Measurements from ENCODE around the gene FN1. TPM values are rescaled to one million over a fixed set of nuclear protein-coding genes. Genes with fewer than 3 reads are reported as not detected.

The FN1 gene
- total RNA-seq, 1 experiment from 2014 or later = 11.1 TPM

GRCh38 chr2:215416656-215417055, 19.2 kb downstream of the FN1 start:
- no peak for DNase-seq (ENCODE audit: low read depth, low spot score)
- H3K27me3 ChIP-seq (ENCODE audit: insufficient read depth, low read length) = peaks cover 4% of the 10 kb centered on the region; the same call in 1 of the 2 replicates
- H3K9me2 ChIP-seq (ENCODE audit: insufficient read depth) = no peaks in the 10 kb centered on the region
- no peak overlapping the region for H3K4me3 ChIP-seq (replicated peaks in 1 of 2; ENCODE audit: low read depth in 1 of 2, low read length in 2 of 2)
- ChIA-PET CTCF (no interaction called here), RAD21 (ENCODE audit: low non-redundant PET in 1 of 2, low total read pairs in 2 of 2, uncharacterized antibody in 2 of 2, unreplicated experiment in 2 of 2) (no interaction called here), POLR2A (no interaction called here)
- no peak overlapping the region for H2AFZ ChIP-seq (ENCODE audit: low read depth, low read length, poor library complexity, severe bottlenecking)
- H3K27ac ChIP-seq (ENCODE audit: low read depth, low read length) = no peak overlapping the region
- no peaks in the 10 kb centered on the region for H3K9me3 ChIP-seq (ENCODE audit: control insufficient read depth in 1 of 2, insufficient read depth in 1 of 2, low read depth in 1 of 2, low read length in 2 of 2)
- H4K20me1 ChIP-seq (ENCODE audit: insufficient read depth) = no peaks in the 10 kb centered on the region
- ATAC-seq = no peak
- no TSS peak for BruUV-seq (replicated peaks)
- H3K36me3 ChIP-seq (ENCODE audit: control insufficient read depth in 1 of 2, insufficient read depth in 2 of 2, low read length in 2 of 2) = no peaks in the 10 kb centered on the region
- no peaks in the 10 kb centered on the region for H3K79me2 ChIP-seq (ENCODE audit: insufficient read depth, low read length)
- TF ChIP-seq ELF1 (IDR thresholded peaks at IDR 0.05; ENCODE audit: borderline replicate concordance, low read depth) (no peak), ATF3 (IDR thresholded peaks at IDR 0.05) (no peak), CTCF (IDR thresholded peaks at IDR 0.05 in 2 of 3, conservative IDR thresholded peaks at IDR 0.05 in 1 of 3; ENCODE audit: borderline replicate concordance in 1 of 3, insufficient read depth in 1 of 3, low read depth in 2 of 3, low read length in 2 of 3) (no peak), CBX3 (IDR thresholded peaks at IDR 0.05; ENCODE audit: low read depth) (no peak), TCF7L2 (IDR thresholded peaks at IDR 0.05; ENCODE audit: borderline replicate concordance, extremely low read depth, insufficient read depth, insufficient read length) (no peak), EGR1 (IDR thresholded peaks at IDR 0.05; ENCODE audit: low read depth) (no peak), ZFX (IDR thresholded peaks at IDR 0.05) (no peak), MAX (IDR thresholded peaks at IDR 0.05) (no peak), SIN3A (IDR thresholded peaks at IDR 0.05; ENCODE audit: low read depth) (no peak), YY1 (IDR thresholded peaks at IDR 0.05; ENCODE audit: extremely low read depth, insufficient replicate concordance, low read depth, low read length) (no peak), ZNF274 (IDR thresholded peaks at IDR 0.05; ENCODE audit: low read depth, low read length) (no peak), FOSL1 (IDR thresholded peaks at IDR 0.05; ENCODE audit: low read depth) (no peak), REST (IDR thresholded peaks at IDR 0.05; ENCODE audit: low read depth) (no peak), ZBTB33 (IDR thresholded peaks at IDR 0.05; ENCODE audit: extremely low read depth, insufficient replicate concordance, low read length) (no peak)
- peaks cover 0 to 6% of the 10 kb centered on the region in 2 experiments; a peak in 2 of 4 replicates for H3K4me1 ChIP-seq (ENCODE audit: control insufficient read depth in 1 of 2, insufficient read depth in 2 of 2, low read length in 2 of 2)
- H3K9ac ChIP-seq (ENCODE audit: low read length) = no peak overlapping the region
- intact Hi-C loops (cut with micrococcal nuclease) = no loop called here
- no peak overlapping the region for H3K4me2 ChIP-seq (ENCODE audit: low read length)
